Upper lobe of left lung (tissue), 4 donors: Measurements from ENCODE around the gene BMX.

Experiments
- POLR2AphosphoS5 ChIP-seq, 2 donors: sonication (generic); formaldehyde crosslinking; IDR thresholded peaks; one replicate each; pipeline ENCODE4 v1.5.1; 2017; ENCODE audit warnings: antibody characterized with exemption in 2 of 2
- TF ChIP-seq, protein P1 (sequence below), 6 experiments: fragments of 450-650 bp in 4 of 6; fragments of 200-600 bp in 2 of 6; sonication (generic) in 2 of 6; IDR thresholded peaks; one replicate each; pipeline ENCODE4 v1.5.1; 2016 to 2019; ENCODE audit warnings: antibody characterized with exemption in 6 of 6

GRCh38 chrX:15504661-15505060 lies 4.1 kb downstream of the BMX start:
- no peak for TF ChIP-seq POLR2AphosphoS5 (IDR thresholded peaks at IDR 0.05)
- TF ChIP-seq, protein P1, sequence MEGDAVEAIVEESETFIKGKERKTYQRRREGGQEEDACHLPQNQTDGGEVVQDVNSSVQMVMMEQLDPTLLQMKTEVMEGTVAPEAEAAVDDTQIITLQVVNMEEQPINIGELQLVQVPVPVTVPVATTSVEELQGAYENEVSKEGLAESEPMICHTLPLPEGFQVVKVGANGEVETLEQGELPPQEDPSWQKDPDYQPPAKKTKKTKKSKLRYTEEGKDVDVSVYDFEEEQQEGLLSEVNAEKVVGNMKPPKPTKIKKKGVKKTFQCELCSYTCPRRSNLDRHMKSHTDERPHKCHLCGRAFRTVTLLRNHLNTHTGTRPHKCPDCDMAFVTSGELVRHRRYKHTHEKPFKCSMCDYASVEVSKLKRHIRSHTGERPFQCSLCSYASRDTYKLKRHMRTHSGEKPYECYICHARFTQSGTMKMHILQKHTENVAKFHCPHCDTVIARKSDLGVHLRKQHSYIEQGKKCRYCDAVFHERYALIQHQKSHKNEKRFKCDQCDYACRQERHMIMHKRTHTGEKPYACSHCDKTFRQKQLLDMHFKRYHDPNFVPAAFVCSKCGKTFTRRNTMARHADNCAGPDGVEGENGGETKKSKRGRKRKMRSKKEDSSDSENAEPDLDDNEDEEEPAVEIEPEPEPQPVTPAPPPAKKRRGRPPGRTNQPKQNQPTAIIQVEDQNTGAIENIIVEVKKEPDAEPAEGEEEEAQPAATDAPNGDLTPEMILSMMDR (IDR thresholded peaks at IDR 0.05): no peak
